B cell (primary cell): ENCODE data around the gene GOSR2.

Experiments
- CTCF ChIP-seq: fragments of 200-600 bp; IDR thresholded peaks from one replicate; pipeline ENCODE4 v1.8.0; 2022; ENCODE audit warnings: antibody characterized with exemption, mild to moderate bottlenecking
- EZH2 ChIP-seq: IDR thresholded peaks from 2 replicates; pipeline ENCODE4 v1.6.1; 2012; ENCODE audit warnings: borderline replicate concordance, low read depth, mild to moderate bottlenecking, moderate library complexity, low read length; ENCODE audit not compliant: insufficient read depth, poor library complexity, severe bottlenecking

- TF ChIP-seq CTCF = no peak
- no peak for TF ChIP-seq EZH2
Measured at GRCh38 chr17:46874906-46875305, 48.1 kb upstream of the GOSR2 start.
